Ishikawa (cell line): ENCODE data around the gene CD9.

Experiments used
- CEBPB ChIP-seq: IDR thresholded peaks from 2 replicates; pipeline ENCODE4 v1.6.1; 2012
- CREB1 ChIP-seq: IDR thresholded peaks from 2 replicates; pipeline ENCODE4 v1.6.1; 2012; ENCODE audit warnings: low read depth
- EGR1 ChIP-seq: IDR thresholded peaks from 2 replicates; pipeline ENCODE4 v1.6.1; 2012
- EP300 ChIP-seq: IDR thresholded peaks from 2 replicates; pipeline ENCODE4 v1.6.1; 2012; ENCODE audit warnings: borderline replicate concordance
- FOXM1 ChIP-seq: IDR thresholded peaks from 2 replicates; pipeline ENCODE4 v1.6.1; 2012; ENCODE audit warnings: low read depth, borderline replicate concordance
- MAX ChIP-seq: IDR thresholded peaks from 2 replicates; pipeline ENCODE4 v1.6.1; 2012
- NFIC ChIP-seq: IDR thresholded peaks from 2 replicates; pipeline ENCODE4 v1.6.1; 2012
- RAD21 ChIP-seq: IDR thresholded peaks from 2 replicates; pipeline ENCODE4 v1.6.1; 2012; ENCODE audit warnings: low read depth
- REST ChIP-seq: IDR thresholded peaks from 2 replicates; pipeline ENCODE4 v1.6.1; 2012; ENCODE audit warnings: low read depth, mild to moderate bottlenecking
- TAF1 ChIP-seq: IDR thresholded peaks from 2 replicates; pipeline ENCODE4 v1.6.1; 2012; ENCODE audit warnings: low read depth, mild to moderate bottlenecking
- TCF12 ChIP-seq: IDR thresholded peaks from 2 replicates; pipeline ENCODE4 v1.6.1; 2012; ENCODE audit warnings: low read depth
- TEAD4 ChIP-seq: IDR thresholded peaks from 2 replicates; pipeline ENCODE4 v1.6.1; 2012
- USF1 ChIP-seq: IDR thresholded peaks from 2 replicates; pipeline ENCODE4 v1.6.1; 2012
- YY1 ChIP-seq: IDR thresholded peaks from 2 replicates; pipeline ENCODE4 v1.6.1; 2012; ENCODE audit warnings: low read depth
- ZBTB7A ChIP-seq: IDR thresholded peaks from 2 replicates; pipeline ENCODE4 v1.6.1; 2012; ENCODE audit warnings: low read depth

The CD9 gene

GRCh38 chr12:6181583-6182278, 18.5 kb upstream of the CD9 start:
- TF ChIP-seq TAF1 (no peak), USF1 (no peak), YY1 (no peak), NFIC (no peak), FOXM1 (no peak)

- TF ChIP-seq REST (no peak), TEAD4 (no peak), USF1 (no peak), ZBTB7A (no peak), YY1 (no peak), RAD21 (no peak), EP300 (no peak), CREB1 (no peak), MAX (no peak), NFIC (no peak), TAF1 (no peak), EGR1 (no peak)
These were observed 17.8 kb upstream of the CD9 start for GRCh38 chr12:6182279-6182898.

DNA sequence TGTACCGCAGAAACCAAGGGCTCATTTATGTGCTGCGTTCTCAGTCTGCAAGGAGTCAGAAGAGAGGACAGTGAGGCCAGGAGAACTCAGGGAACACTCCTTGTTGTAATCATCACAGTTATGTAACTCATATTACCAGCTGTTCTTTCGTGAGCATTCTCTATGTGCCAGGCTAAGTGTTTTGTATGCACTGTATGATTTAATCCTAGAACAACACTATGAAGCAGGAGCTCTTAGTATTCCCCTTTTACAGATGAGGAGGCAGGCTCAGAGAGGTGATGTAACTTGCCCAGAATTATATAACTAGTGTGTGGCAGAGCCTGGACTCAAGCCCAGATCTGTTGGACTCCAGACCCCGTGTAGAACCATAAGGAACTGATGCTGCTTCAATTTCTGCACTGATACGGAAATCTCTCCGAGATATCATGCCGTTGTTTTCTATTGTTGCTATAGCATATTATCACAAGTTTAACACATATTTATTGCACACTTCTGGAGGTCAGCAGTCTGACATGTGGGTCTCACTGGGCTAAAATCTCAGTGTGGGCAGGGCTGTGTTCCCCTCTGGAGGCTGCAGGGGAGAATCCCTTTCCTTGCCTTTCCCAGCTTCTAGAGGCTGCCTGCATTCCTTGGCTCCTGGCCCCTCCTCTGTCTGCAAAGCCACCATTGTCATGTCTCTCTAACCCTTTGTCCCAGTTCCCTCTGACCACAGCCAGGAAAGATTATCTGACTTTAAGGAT, 16.3 kb upstream of the CD9 start:
- TF ChIP-seq RAD21 (no peak), FOXM1 (no peak), ZBTB7A (no peak), MAX (no peak)

GRCh38 chr12:6185961-6186827, 14.0 kb upstream of the CD9 start:
- TF ChIP-seq USF1 (no peak), TAF1 (no peak), TCF12 (no peak), ZBTB7A (no peak), EP300 (no peak), REST (no peak), FOXM1 (no peak), EGR1 (no peak), MAX (no peak), CEBPB (no peak), YY1 (no peak)
